ENCODE data around the gene TMEM223.
A peak's percentile ranks its signal among the peaks of the same experiment; 100 is the strongest.
"Not testable (repeated sequence)": the region's sequence is repeated elsewhere in the genome, so short reads cannot be mapped to it uniquely, and the experiment has no call there.

The TMEM223 gene

GRCh38 chr11:62775646-62776045, 16.2 kb downstream of the TMEM223 start:
- no peaks in the 10 kb centered on the region for H3K9me3 ChIP-seq (ENCODE audit: control insufficient read depth in 2 of 2, low read length in 2 of 2)
- H3K9ac ChIP-seq (ENCODE audit: low read length in 2 of 2): no peak overlapping the region
- peaks cover 9 to 21% of the 10 kb centered on the region in 2 donors for H3K36me3 ChIP-seq (ENCODE audit: control insufficient read depth in 2 of 2, insufficient read depth in 2 of 2, low read length in 2 of 2)
- no peak overlapping the region for H3K27ac ChIP-seq (ENCODE audit: low read length)
- no peaks in the 10 kb centered on the region for H3K27me3 ChIP-seq (ENCODE audit: control insufficient read depth in 1 of 2, insufficient read depth in 2 of 2, low read length in 2 of 2)
- H3K4me1 ChIP-seq (ENCODE audit: control insufficient read depth, insufficient read depth, low read length): peaks cover 16% of the 10 kb centered on the region
- no peak overlapping the region for H3K4me3 ChIP-seq (ENCODE audit: low read length in 2 of 2)

GRCh38 chr11:62774407-62774806, 17.4 kb downstream of the TMEM223 start:
- no peak overlapping the region for H3K4me3 ChIP-seq (ENCODE audit: low read length in 2 of 2)
- H3K9me3 ChIP-seq (ENCODE audit: control insufficient read depth in 2 of 2, low read length in 2 of 2): no peaks in the 10 kb centered on the region
- H3K36me3 ChIP-seq (ENCODE audit: control insufficient read depth in 2 of 2, insufficient read depth in 2 of 2, low read length in 2 of 2): peaks cover 9 to 21% of the 10 kb centered on the region in 2 donors
- no peak overlapping the region for H3K9ac ChIP-seq (ENCODE audit: low read length in 2 of 2)
- peaks cover 27% of the 10 kb centered on the region for H3K4me1 ChIP-seq (ENCODE audit: control insufficient read depth, insufficient read depth, low read length)
- no peaks in the 10 kb centered on the region for H3K27me3 ChIP-seq (ENCODE audit: control insufficient read depth in 1 of 2, insufficient read depth in 2 of 2, low read length in 2 of 2)
- no peak overlapping the region for H3K27ac ChIP-seq (ENCODE audit: low read length)

- Histone ChIP-seq H3K4me3 (ENCODE audit: low read length in 2 of 2) (peak within 1 kb of the TSS; percentile 85 to 93), H3K9ac (ENCODE audit: low read length in 2 of 2) (peak within 1 kb of the TSS; percentile 67 to 80), H3K4me1 (ENCODE audit: control insufficient read depth, insufficient read depth, low read length) (peaks cover 27% of the 10 kb centered on the region), H3K36me3 (ENCODE audit: control insufficient read depth in 2 of 2, insufficient read depth in 2 of 2, low read length in 2 of 2) (peaks cover 12 to 13% of the 10 kb centered on the region in 2 donors), H3K27ac (ENCODE audit: low read length) (peak within 1 kb of the TSS; percentile 88), H3K27me3 (ENCODE audit: control insufficient read depth in 1 of 2, insufficient read depth in 2 of 2, low read length in 2 of 2) (no peaks in the 10 kb centered on the region), H3K9me3 (ENCODE audit: control insufficient read depth in 2 of 2, low read length in 2 of 2) (no peaks in the 10 kb centered on the region)
Observed at GRCh38 chr11:62771144-62772021, 20.4 kb downstream of the TMEM223 start, which contains the start of gene TAF6L. TAF6L (plus strand) TSS chr11:62771396; CDS start chr11:62775784, 4,388 bp downstream.

GRCh38 chr11:62770778-62771143, 21.0 kb downstream of the TMEM223 start:
- Histone ChIP-seq H3K36me3 (ENCODE audit: control insufficient read depth in 2 of 2, insufficient read depth in 2 of 2, low read length in 2 of 2) (peaks cover 12 to 14% of the 10 kb centered on the region in 2 donors), H3K4me1 (ENCODE audit: control insufficient read depth, insufficient read depth, low read length) (peaks cover 27% of the 10 kb centered on the region), H3K27ac (ENCODE audit: low read length) (peak overlapping the region; percentile 88), H3K4me3 (ENCODE audit: low read length in 2 of 2) (peak overlapping the region; percentile 85 to 93), H3K9me3 (ENCODE audit: control insufficient read depth in 2 of 2, low read length in 2 of 2) (no peaks in the 10 kb centered on the region), H3K27me3 (ENCODE audit: control insufficient read depth in 1 of 2, insufficient read depth in 2 of 2, low read length in 2 of 2) (no peaks in the 10 kb centered on the region), H3K9ac (ENCODE audit: low read length in 2 of 2) (peak overlapping the region; percentile 67 to 80)

- Histone ChIP-seq H3K4me1 (ENCODE audit: control insufficient read depth, insufficient read depth, low read length) (peaks cover 14% of the 10 kb centered on the region), H3K4me3 (ENCODE audit: low read length in 2 of 2) (peak overlapping the region in 1 of 2 donors; percentile 95)
- H3K27me3 ChIP-seq (ENCODE audit: control insufficient read depth in 1 of 2, insufficient read depth in 2 of 2, low read length in 2 of 2); H3K27ac ChIP-seq (ENCODE audit: low read length); H3K9me3 ChIP-seq (ENCODE audit: control insufficient read depth in 2 of 2, low read length in 2 of 2); H3K36me3 ChIP-seq (ENCODE audit: control insufficient read depth in 2 of 2, insufficient read depth in 2 of 2, low read length in 2 of 2); H3K9ac ChIP-seq (ENCODE audit: low read length in 2 of 2): not testable (repeated sequence)
Observed at GRCh38 chr11:62760867-62761227, 31.0 kb downstream of the TMEM223 start.

- no peak overlapping the region for H3K4me3 ChIP-seq (ENCODE audit: low read length in 2 of 2)
- H3K4me1 ChIP-seq (ENCODE audit: control insufficient read depth, insufficient read depth, low read length): peaks cover 22% of the 10 kb centered on the region
- no peaks in the 10 kb centered on the region for H3K27me3 ChIP-seq (ENCODE audit: control insufficient read depth in 1 of 2, insufficient read depth in 2 of 2, low read length in 2 of 2)
- H3K27ac ChIP-seq (ENCODE audit: low read length): no peak overlapping the region
- H3K9ac ChIP-seq (ENCODE audit: low read length in 2 of 2): no peak overlapping the region
- H3K36me3 ChIP-seq (ENCODE audit: control insufficient read depth in 2 of 2, insufficient read depth in 2 of 2, low read length in 2 of 2): peaks cover 0 to 2% of the 10 kb centered on the region in 2 donors
- no peaks in the 10 kb centered on the region for H3K9me3 ChIP-seq (ENCODE audit: control insufficient read depth in 2 of 2, low read length in 2 of 2)
Observed at GRCh38 chr11:62757846-62758788, 33.7 kb downstream of the TMEM223 start.

- H3K27ac ChIP-seq (ENCODE audit: low read length): no peak overlapping the region
- H3K4me3 ChIP-seq (ENCODE audit: low read length in 2 of 2): no peak overlapping the region
- no peaks in the 10 kb centered on the region for H3K9me3 ChIP-seq (ENCODE audit: control insufficient read depth in 2 of 2, low read length in 2 of 2)
- H3K4me1 ChIP-seq (ENCODE audit: control insufficient read depth, insufficient read depth, low read length): peaks cover 19% of the 10 kb centered on the region
- peaks cover 11 to 12% of the 10 kb centered on the region in 2 donors for H3K36me3 ChIP-seq (ENCODE audit: control insufficient read depth in 2 of 2, insufficient read depth in 2 of 2, low read length in 2 of 2)
- H3K27me3 ChIP-seq (ENCODE audit: control insufficient read depth in 1 of 2, insufficient read depth in 2 of 2, low read length in 2 of 2): no peaks in the 10 kb centered on the region
- no peak overlapping the region for H3K9ac ChIP-seq (ENCODE audit: low read length in 2 of 2)
Observed at GRCh38 chr11:62755086-62755615, 36.7 kb downstream of the TMEM223 start.

GRCh38 chr11:62753736-62754603, 37.8 kb downstream of the TMEM223 start, which contains the start of gene ZBTB3:
ZBTB3 (minus strand) TSS chr11:62754160; CDS start chr11:62753664, 496 bp downstream.
- no peaks in the 10 kb centered on the region for H3K27me3 ChIP-seq (ENCODE audit: control insufficient read depth in 1 of 2, insufficient read depth in 2 of 2, low read length in 2 of 2)
- peak within 1 kb of the TSS; percentile 87 for H3K27ac ChIP-seq (ENCODE audit: low read length)
- no peaks in the 10 kb centered on the region for H3K9me3 ChIP-seq (ENCODE audit: control insufficient read depth in 2 of 2, low read length in 2 of 2)
- H3K4me1 ChIP-seq (ENCODE audit: control insufficient read depth, insufficient read depth, low read length): peaks cover 19% of the 10 kb centered on the region
- peak within 1 kb of the TSS; percentile 83 to 92 for H3K9ac ChIP-seq (ENCODE audit: low read length in 2 of 2)
- H3K36me3 ChIP-seq (ENCODE audit: control insufficient read depth in 2 of 2, insufficient read depth in 2 of 2, low read length in 2 of 2): peaks cover 11 to 12% of the 10 kb centered on the region in 2 donors
- H3K4me3 ChIP-seq (ENCODE audit: low read length in 2 of 2): peak within 1 kb of the TSS; percentile 95 to 100

- peak overlapping the region; percentile 95 to 100 for H3K4me3 ChIP-seq (ENCODE audit: low read length in 2 of 2)
- H3K27me3 ChIP-seq (ENCODE audit: control insufficient read depth in 1 of 2, insufficient read depth in 2 of 2, low read length in 2 of 2): no peaks in the 10 kb centered on the region
- peaks cover 12 to 14% of the 10 kb centered on the region in 2 donors for H3K36me3 ChIP-seq (ENCODE audit: control insufficient read depth in 2 of 2, insufficient read depth in 2 of 2, low read length in 2 of 2)
- peak overlapping the region; percentile 87 for H3K27ac ChIP-seq (ENCODE audit: low read length)
- peaks cover 19% of the 10 kb centered on the region for H3K4me1 ChIP-seq (ENCODE audit: control insufficient read depth, insufficient read depth, low read length)
- H3K9ac ChIP-seq (ENCODE audit: low read length in 2 of 2): peak overlapping the region; percentile 47 to 83
- no peaks in the 10 kb centered on the region for H3K9me3 ChIP-seq (ENCODE audit: control insufficient read depth in 2 of 2, low read length in 2 of 2)
Observed at GRCh38 chr11:62752994-62753735, 38.6 kb downstream of the TMEM223 start.

Measured in stomach smooth muscle (tissue), 2 donors.